Astrocyte of the spinal cord (primary cell): Measurements from ENCODE around the gene SLIT3.

Experiments used
- DNase-seq: peaks from one replicate; pipeline ENCODE4 v3.0.0; 2011; ENCODE audit warnings: low read depth, low spot score
- H3K4me3 ChIP-seq: 2 replicates; pipeline ENCODE4 v1.5.1; 2011; ENCODE audit warnings: low read depth, mild to moderate bottlenecking, low read length, moderate library complexity
- in situ Hi-C: cut with HindIII; loops from 2 replicates; pipeline ENCODE4 v1.10.0; 2017; ENCODE audit warnings: low sequenced_read_pairs
- TF ChIP-seq, protein P1 (sequence below): IDR thresholded peaks from 2 replicates; pipeline ENCODE4 v1.5.1; 2012; ENCODE audit warnings: low read depth, mild to moderate bottlenecking, low read length, inconsistent platforms

SLIT3 gene

DNA sequence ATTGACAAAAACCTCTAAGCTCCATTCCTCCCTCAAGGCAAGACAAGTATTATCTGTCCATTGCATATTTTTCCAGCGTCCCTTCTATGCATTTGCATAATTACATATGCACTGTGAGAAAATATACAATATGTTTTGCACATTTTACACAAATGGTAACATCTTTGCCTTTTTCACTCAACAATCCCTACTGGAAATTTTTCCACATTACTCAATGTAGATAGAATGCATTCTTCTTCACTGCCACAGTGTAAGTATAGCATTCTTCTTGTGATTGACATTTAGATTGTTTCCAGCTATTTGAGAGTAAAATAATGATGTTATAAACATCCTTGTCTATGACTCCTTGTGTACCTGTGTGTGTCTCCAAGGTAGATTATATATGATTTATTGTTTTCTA, 205.0 kb downstream of the SLIT3 start:
- no peak overlapping the region for H3K4me3 ChIP-seq
- in situ Hi-C loops = no loop called here
- TF ChIP-seq, protein P1, sequence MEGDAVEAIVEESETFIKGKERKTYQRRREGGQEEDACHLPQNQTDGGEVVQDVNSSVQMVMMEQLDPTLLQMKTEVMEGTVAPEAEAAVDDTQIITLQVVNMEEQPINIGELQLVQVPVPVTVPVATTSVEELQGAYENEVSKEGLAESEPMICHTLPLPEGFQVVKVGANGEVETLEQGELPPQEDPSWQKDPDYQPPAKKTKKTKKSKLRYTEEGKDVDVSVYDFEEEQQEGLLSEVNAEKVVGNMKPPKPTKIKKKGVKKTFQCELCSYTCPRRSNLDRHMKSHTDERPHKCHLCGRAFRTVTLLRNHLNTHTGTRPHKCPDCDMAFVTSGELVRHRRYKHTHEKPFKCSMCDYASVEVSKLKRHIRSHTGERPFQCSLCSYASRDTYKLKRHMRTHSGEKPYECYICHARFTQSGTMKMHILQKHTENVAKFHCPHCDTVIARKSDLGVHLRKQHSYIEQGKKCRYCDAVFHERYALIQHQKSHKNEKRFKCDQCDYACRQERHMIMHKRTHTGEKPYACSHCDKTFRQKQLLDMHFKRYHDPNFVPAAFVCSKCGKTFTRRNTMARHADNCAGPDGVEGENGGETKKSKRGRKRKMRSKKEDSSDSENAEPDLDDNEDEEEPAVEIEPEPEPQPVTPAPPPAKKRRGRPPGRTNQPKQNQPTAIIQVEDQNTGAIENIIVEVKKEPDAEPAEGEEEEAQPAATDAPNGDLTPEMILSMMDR = no peak
- no peak for DNase-seq

DNA sequence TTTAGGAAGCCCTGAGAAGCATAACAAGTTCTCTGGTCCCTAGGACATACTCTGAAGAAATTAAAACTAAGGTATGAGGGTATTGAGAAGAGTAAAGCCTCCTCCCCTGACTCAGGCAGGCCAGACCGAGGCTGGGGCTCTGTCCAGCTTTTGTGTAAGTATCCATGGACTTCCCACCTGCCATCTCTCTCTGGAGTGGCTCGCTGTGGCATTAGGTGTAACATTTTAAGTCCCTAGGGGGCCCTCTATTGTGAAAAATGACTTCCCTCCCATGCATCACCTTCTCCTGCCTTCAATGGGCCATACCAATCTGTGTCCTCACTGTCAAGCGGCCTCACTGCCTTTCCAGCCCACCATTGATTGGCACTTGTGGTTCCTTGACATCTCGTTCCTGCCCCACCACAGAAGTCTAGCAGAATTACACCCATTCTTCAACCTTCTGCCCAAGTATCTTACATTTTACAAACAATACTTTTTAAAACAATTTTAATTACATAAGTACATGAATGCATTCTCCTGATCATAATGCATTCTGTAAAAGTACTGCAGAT, 205.5 kb downstream of the SLIT3 start:
- in situ Hi-C loops = no loop called here
- no peak for DNase-seq
- TF ChIP-seq, protein P1 = no peak
- H3K4me3 ChIP-seq = no peak overlapping the region

DNA sequence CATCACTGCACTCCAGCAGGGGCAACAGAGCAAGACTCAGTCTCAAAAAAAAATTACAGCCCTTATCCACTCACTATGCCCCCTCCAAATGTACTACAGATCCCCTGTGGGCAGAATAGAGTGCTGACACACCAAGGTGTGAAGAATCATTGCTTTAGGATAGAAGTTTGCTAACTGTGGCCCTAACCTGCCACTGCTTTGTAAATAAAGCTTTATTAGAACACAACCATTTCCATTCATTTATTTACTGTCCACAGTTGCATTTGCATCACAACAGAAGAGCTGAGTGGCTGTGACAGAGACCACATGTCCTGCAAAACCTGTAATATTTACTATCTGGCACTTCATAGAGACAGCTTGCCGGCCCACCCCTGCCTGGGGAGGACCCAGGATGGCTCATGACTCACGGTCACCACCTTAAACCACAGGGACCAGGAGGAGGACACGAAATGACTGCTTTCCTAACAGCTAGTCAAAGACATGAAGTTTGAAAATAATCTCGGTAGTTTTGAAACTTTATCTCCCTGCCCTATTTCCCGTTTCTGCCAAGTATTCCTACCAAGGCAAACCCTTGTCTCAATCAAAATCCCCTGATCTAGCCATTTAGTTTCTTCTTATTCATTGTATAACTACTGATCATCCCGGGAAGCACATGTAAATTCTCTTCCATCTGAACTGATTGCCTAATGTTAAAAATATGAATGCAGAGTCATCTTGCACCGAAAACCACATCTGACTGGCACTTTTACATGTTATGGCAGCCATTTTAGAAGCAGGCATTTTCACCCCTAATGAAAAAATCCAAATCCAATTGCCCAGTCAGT, 206.1 kb downstream of the SLIT3 start:
- in situ Hi-C loops = no loop called here
- TF ChIP-seq, protein P1 = no peak
- peak; percentile 6 for DNase-seq
- H3K4me3 ChIP-seq = no peak overlapping the region

DNA sequence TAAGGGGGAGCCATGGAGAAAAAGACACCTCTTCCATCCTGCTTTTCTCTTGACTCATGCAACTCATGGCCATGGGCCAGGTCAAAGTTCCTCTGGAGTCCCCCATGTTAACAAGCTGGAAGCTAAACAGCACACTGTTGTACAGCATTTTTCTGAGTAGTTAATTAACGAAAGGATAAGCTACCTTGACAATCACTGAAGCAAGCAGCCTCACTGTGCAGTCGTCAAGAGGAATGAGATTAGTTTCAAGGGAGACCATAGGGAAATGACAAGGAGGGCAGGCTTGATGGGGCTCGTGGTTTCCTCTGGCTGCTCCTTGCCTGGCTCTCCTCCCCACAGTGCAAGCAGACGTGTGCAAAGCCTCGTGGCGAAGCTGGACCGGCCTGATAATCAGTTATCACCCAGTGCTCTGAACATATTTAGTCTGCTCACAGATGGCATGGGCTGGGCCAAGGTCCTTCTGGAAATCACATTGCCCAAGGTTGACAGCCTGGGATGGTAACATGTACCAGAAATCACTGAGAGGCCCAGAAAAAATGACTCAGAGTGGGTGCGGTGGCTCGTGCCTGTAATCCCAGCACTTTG, 209.5 kb downstream of the SLIT3 start:
- no peak for DNase-seq
- in situ Hi-C loops = no loop called here
- TF ChIP-seq, protein P1 = no peak
- no peak overlapping the region for H3K4me3 ChIP-seq

DNA sequence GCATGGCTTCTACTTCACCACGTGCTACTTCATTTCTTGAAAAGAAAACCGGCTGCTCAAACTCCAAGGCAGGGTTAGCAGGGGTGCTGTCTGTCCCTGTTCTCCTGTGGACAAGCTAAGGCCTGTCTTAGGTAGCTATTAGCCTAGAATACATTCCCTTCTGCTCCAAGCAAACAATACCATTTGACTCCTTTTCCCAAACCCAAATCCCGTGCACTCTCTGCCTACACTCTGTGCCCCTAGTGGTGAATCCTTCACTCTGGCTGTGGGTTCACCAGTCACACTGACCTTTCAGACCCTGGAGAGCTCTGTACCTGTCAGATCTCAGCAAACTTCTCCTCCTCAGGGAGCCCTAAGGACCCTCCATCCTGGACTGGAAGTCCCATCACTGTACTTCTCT, 211.6 kb downstream of the SLIT3 start:
- TF ChIP-seq, protein P1 = no peak
- in situ Hi-C loops = no loop called here
- no peak for DNase-seq
- H3K4me3 ChIP-seq = no peak overlapping the region

DNA sequence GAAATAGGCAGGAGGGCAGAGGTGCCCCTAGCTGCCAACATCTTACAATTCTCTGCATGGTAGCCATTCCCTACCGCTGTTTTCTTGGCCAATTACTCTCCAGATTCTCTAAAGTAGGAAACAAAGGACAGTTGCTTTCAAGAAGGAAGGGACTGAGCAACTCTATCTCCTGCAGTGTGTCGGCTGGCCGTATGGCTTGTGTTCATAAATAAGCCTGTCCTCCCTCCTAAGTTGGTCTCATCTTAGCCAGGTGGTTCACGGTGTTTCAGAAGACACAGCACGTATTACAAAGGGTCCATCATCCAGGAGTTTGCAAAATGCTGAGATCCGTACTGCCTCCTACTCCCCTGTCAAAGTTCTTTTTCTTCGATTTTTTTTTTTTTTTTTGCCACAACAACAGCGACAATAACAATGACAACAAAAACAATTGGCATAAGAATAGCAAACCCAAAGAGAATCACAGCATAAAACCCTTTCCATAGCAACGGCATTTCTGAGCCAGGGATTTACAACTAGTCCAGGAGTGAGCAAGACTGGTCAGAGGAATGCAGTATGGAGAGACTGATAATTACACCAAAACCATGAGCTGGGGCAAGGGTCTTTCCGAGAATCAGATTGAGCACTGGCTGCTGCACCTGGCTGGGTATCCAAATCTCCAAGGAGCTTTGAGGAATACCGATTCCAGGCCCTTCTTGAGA, 212.8 kb downstream of the SLIT3 start:
- in situ Hi-C loops = no loop called here
- no peak overlapping the region for H3K4me3 ChIP-seq
- DNase-seq = no peak
- TF ChIP-seq, protein P1 = no peak
